ENCODE results near the gene ERBB3.
"Not testable (repeated sequence)": the region's sequence is repeated elsewhere in the genome, so short reads cannot be mapped to it uniquely, and the experiment has no call there.

ERBB3 gene

GRCh38 chr12:56062996-56063395 lies 17.0 kb upstream of the ERBB3 start:
- Histone ChIP-seq H2AFZ (ENCODE audit: low read depth, low read length) (no peak overlapping the region), H3K79me2 (ENCODE audit: insufficient read depth, low read length) (no peaks in the 10 kb centered on the region), H3K4me2 (ENCODE audit: insufficient read depth, low read length) (no peak overlapping the region), H3K27ac (ENCODE audit: low read length) (no peak overlapping the region), H3K27me3 (ENCODE audit: insufficient read depth, low read length, poor library complexity) (no peaks in the 10 kb centered on the region), H3K4me1 (ENCODE audit: insufficient read depth, low read length) (no peaks in the 10 kb centered on the region), H3K36me3 (ENCODE audit: insufficient read depth, low read length) (no peaks in the 10 kb centered on the region), H3K9ac (ENCODE audit: low read depth, low read length) (no peak overlapping the region), H3K4me3 (ENCODE audit: low read depth in 1 of 2, low read length in 2 of 2) (no peak overlapping the region), H3K9me3 (ENCODE audit: insufficient read depth, low read length, severe bottlenecking) (no peaks in the 10 kb centered on the region), H4K20me1 (ENCODE audit: insufficient read depth, low read length) (no peaks in the 10 kb centered on the region)
- TF ChIP-seq, protein P1, sequence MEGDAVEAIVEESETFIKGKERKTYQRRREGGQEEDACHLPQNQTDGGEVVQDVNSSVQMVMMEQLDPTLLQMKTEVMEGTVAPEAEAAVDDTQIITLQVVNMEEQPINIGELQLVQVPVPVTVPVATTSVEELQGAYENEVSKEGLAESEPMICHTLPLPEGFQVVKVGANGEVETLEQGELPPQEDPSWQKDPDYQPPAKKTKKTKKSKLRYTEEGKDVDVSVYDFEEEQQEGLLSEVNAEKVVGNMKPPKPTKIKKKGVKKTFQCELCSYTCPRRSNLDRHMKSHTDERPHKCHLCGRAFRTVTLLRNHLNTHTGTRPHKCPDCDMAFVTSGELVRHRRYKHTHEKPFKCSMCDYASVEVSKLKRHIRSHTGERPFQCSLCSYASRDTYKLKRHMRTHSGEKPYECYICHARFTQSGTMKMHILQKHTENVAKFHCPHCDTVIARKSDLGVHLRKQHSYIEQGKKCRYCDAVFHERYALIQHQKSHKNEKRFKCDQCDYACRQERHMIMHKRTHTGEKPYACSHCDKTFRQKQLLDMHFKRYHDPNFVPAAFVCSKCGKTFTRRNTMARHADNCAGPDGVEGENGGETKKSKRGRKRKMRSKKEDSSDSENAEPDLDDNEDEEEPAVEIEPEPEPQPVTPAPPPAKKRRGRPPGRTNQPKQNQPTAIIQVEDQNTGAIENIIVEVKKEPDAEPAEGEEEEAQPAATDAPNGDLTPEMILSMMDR (IDR thresholded peaks at IDR 0.05; ENCODE audit: borderline replicate concordance, extremely low read depth, low read length, poor library complexity, severe bottlenecking) = no peak
- no peak for TF ChIP-seq EZH2 (IDR thresholded peaks at IDR 0.05; ENCODE audit: borderline replicate concordance, low read depth, low read length, severe bottlenecking)
- DNase-seq = no peak
- no peak for ATAC-seq (ENCODE audit: insufficient read depth, low read depth)

DNA sequence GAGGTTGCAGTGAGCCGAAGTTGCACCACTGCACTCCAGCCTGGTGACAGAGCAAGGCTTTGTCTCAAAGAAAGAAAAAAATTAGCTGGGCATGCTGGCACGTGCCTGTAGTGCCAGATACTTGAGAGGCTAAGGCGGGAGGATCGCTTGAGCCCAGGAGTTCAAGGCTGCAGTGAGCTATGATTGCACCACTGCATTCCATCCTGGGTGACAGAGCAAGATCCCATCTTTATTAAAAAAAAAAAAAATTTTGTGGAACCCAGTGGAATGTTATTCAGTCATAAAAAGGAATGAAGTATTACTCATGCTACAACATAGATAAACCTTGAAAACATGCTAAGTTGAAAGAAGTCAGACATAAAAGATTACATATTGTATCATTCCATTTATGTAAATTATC lies 8.3 kb upstream of the ERBB3 start:
- Histone ChIP-seq H2AFZ (ENCODE audit: low read depth, low read length) (no peak overlapping the region), H3K9ac (ENCODE audit: low read depth, low read length) (no peak overlapping the region), H3K4me1 (ENCODE audit: insufficient read depth, low read length) (no peaks in the 10 kb centered on the region), H4K20me1 (ENCODE audit: insufficient read depth, low read length) (no peaks in the 10 kb centered on the region), H3K9me3 (ENCODE audit: insufficient read depth, low read length, severe bottlenecking) (no peaks in the 10 kb centered on the region), H3K4me3 (ENCODE audit: low read depth in 1 of 2, low read length in 2 of 2) (no peak overlapping the region), H3K27me3 (ENCODE audit: insufficient read depth, low read length, poor library complexity) (no peaks in the 10 kb centered on the region), H3K27ac (ENCODE audit: low read length) (no peak overlapping the region), H3K36me3 (ENCODE audit: insufficient read depth, low read length) (no peaks in the 10 kb centered on the region), H3K79me2 (ENCODE audit: insufficient read depth, low read length) (no peaks in the 10 kb centered on the region), H3K4me2 (ENCODE audit: insufficient read depth, low read length) (no peak overlapping the region)
- DNase-seq (no peak), ATAC-seq (ENCODE audit: insufficient read depth, low read depth) (no peak)
- no peak for TF ChIP-seq EZH2 (IDR thresholded peaks at IDR 0.05; ENCODE audit: borderline replicate concordance, low read depth, low read length, severe bottlenecking)
- TF ChIP-seq, protein P1 (IDR thresholded peaks at IDR 0.05; ENCODE audit: borderline replicate concordance, extremely low read depth, low read length, poor library complexity, severe bottlenecking) = no peak

DNA sequence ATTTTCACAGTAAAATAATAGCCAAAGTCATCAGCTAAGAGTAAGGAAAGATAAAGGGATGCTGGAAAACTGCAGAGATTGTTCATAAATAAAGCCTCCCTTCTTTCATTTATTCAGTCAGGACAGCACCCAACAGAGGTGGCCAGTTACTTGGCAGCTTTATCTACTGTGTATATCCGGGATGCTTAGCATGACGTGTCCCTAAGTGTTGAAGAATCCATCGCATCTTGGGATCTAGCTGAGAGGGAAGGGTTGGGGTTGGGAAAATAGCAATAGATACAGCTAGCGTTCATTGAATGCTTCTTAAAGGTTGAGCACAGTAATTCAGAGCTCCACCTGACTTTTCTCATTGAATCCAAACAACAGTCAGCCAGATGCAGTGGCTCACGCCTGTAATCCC lies 5.6 kb upstream of the ERBB3 start:
- TF ChIP-seq, protein P1 (IDR thresholded peaks at IDR 0.05; ENCODE audit: borderline replicate concordance, extremely low read depth, low read length, poor library complexity, severe bottlenecking) = no peak
- no peak for TF ChIP-seq EZH2 (IDR thresholded peaks at IDR 0.05; ENCODE audit: borderline replicate concordance, low read depth, low read length, severe bottlenecking)
- H3K9ac ChIP-seq (ENCODE audit: low read depth, low read length) = no peak overlapping the region
- no peak overlapping the region for H3K4me3 ChIP-seq (ENCODE audit: low read depth in 1 of 2, low read length in 2 of 2)
- no peak overlapping the region for H3K27ac ChIP-seq (ENCODE audit: low read length)
- H2AFZ ChIP-seq (ENCODE audit: low read depth, low read length) = no peak overlapping the region
- DNase-seq (no peak), ATAC-seq (ENCODE audit: insufficient read depth, low read depth) (no peak)
- H3K9me3 ChIP-seq (ENCODE audit: insufficient read depth, low read length, severe bottlenecking) = no peaks in the 10 kb centered on the region
- no peaks in the 10 kb centered on the region for H3K36me3 ChIP-seq (ENCODE audit: insufficient read depth, low read length)
- no peaks in the 10 kb centered on the region for H3K79me2 ChIP-seq (ENCODE audit: insufficient read depth, low read length)
- peaks cover 4% of the 10 kb centered on the region for H3K4me1 ChIP-seq (ENCODE audit: insufficient read depth, low read length)
- H3K27me3 ChIP-seq (ENCODE audit: insufficient read depth, low read length, poor library complexity) = peaks cover 7% of the 10 kb centered on the region
- no peak overlapping the region for H3K4me2 ChIP-seq (ENCODE audit: insufficient read depth, low read length)
- H4K20me1 ChIP-seq (ENCODE audit: insufficient read depth, low read length) = no peaks in the 10 kb centered on the region

DNA sequence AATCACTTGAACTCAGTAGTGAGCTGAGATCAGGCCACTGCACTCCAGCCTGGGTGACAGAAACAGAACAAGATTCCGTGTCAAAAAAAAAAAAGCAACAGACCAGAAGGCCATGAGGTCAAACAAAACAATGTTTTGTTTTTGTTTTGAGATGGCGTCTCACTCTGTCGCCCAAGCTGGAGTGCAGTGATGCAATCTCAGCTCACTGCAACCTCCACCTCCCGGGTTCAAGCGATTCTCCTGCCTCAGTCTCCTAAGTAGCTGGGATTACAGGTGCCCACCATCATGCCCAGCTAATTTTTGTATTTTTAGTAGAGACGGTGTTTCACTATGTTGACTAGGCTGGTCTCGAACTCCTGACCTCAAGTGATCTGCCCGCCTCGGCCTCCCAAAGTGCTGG lies 2.0 kb upstream of the ERBB3 start:
- Histone ChIP-seq H3K4me1 (ENCODE audit: insufficient read depth, low read length) (peaks cover 20% of the 10 kb centered on the region), H3K27me3 (ENCODE audit: insufficient read depth, low read length, poor library complexity) (peaks cover 41% of the 10 kb centered on the region)
- H3K9ac ChIP-seq (ENCODE audit: low read depth, low read length); H3K36me3 ChIP-seq (ENCODE audit: insufficient read depth, low read length); ATAC-seq (ENCODE audit: insufficient read depth, low read depth); H3K4me2 ChIP-seq (ENCODE audit: insufficient read depth, low read length); H4K20me1 ChIP-seq (ENCODE audit: insufficient read depth, low read length); H3K27ac ChIP-seq (ENCODE audit: low read length); H3K79me2 ChIP-seq (ENCODE audit: insufficient read depth, low read length); H3K4me3 ChIP-seq (ENCODE audit: low read depth in 1 of 2, low read length in 2 of 2); H3K9me3 ChIP-seq (ENCODE audit: insufficient read depth, low read length, severe bottlenecking); DNase-seq; H2AFZ ChIP-seq (ENCODE audit: low read depth, low read length): not testable (repeated sequence)
